Esophagus mucosa (tissue), 1 donor: Measurements from ENCODE around the gene SH3GL2. TPM values are rescaled to one million over a fixed set of nuclear protein-coding genes. Genes with fewer than 3 reads are reported as not detected.

Experiments used
- ATAC-seq: fragments of 200-7000 bp; cut with Tn5 transposase; one replicate; pipeline ENCODE4 v1.9.1; 2020
- total RNA-seq: library from RNA; stranded (reverse); gene quantifications from one replicate; pipeline ENCODE4 v1.2.4, GENCODE V29; 2023
- donor health status: DM: yes; HTN: yes; CAD: no.

SH3GL2 gene
- total RNA-seq, 1 donor from 2014 or later = not detected

GRCh38 chr9:17611917-17612316 is 33.1 kb downstream of the SH3GL2 start:
- no peak for ATAC-seq

GRCh38 chr9:17613758-17614157 is 34.9 kb downstream of the SH3GL2 start:
- no peak for ATAC-seq

GRCh38 chr9:17614250-17614649 is 35.4 kb downstream of the SH3GL2 start:
- no peak for ATAC-seq

GRCh38 chr9:17614903-17615302 is 36.0 kb downstream of the SH3GL2 start:
- ATAC-seq = no peak

GRCh38 chr9:17622141-17622540 is 43.3 kb downstream of the SH3GL2 start:
- ATAC-seq = no peak

- no peak for ATAC-seq
These were observed 43.9 kb downstream of the SH3GL2 start for GRCh38 chr9:17622749-17623148.

GRCh38 chr9:17623965-17624364 is 45.1 kb downstream of the SH3GL2 start:
- ATAC-seq = no peak

GRCh38 chr9:17624571-17624970 is 45.7 kb downstream of the SH3GL2 start:
- no peak for ATAC-seq

- ATAC-seq = no peak
These were observed 47.0 kb downstream of the SH3GL2 start for GRCh38 chr9:17625644-17626388.

- no peak for ATAC-seq
These were observed 48.8 kb downstream of the SH3GL2 start for GRCh38 chr9:17627641-17628040.

GRCh38 chr9:17628624-17629023 is 49.8 kb downstream of the SH3GL2 start:
- no peak for ATAC-seq

- no peak for ATAC-seq
These were observed 51.7 kb downstream of the SH3GL2 start for GRCh38 chr9:17630531-17630949.

GRCh38 chr9:17631396-17631795 is 52.5 kb downstream of the SH3GL2 start:
- ATAC-seq = no peak

- no peak for ATAC-seq
These were observed 54.1 kb downstream of the SH3GL2 start for GRCh38 chr9:17632994-17633393.

GRCh38 chr9:17635115-17635890 is 56.4 kb downstream of the SH3GL2 start:
- ATAC-seq = no peak

GRCh38 chr9:17636349-17636748 is 57.5 kb downstream of the SH3GL2 start:
- no peak for ATAC-seq

- ATAC-seq = no peak
These were observed 58.0 kb downstream of the SH3GL2 start for GRCh38 chr9:17636821-17637220.

- no peak for ATAC-seq
These were observed 58.4 kb downstream of the SH3GL2 start for GRCh38 chr9:17637229-17637628.

GRCh38 chr9:17648516-17648915 is 69.7 kb downstream of the SH3GL2 start:
- ATAC-seq = no peak

- ATAC-seq = no peak
These were observed 72.9 kb downstream of the SH3GL2 start for GRCh38 chr9:17651725-17652124.

- ATAC-seq = no peak
These were observed 75.1 kb downstream of the SH3GL2 start for GRCh38 chr9:17653947-17654465.

GRCh38 chr9:17656889-17657288 is 78.0 kb downstream of the SH3GL2 start:
- ATAC-seq = no peak

GRCh38 chr9:17658237-17658636 is 79.4 kb downstream of the SH3GL2 start:
- no peak for ATAC-seq

- no peak for ATAC-seq
These were observed 81.3 kb downstream of the SH3GL2 start for GRCh38 chr9:17660158-17660557.
